IPS DF 4.7 (cell line): Measurements from ENCODE around the gene ERMN.
"Not testable (repeated sequence)": the region's sequence is repeated elsewhere in the genome, so short reads cannot be mapped to it uniquely, and the experiment has no call there.

ENCODE experiments used
- DNase-seq: peaks from one replicate; pipeline ENCODE4 v3.0.0-alpha.2; 2013; ENCODE audit warnings: low spot score; ENCODE audit errors: extremely low read depth

ERMN gene

GRCh38 chr2:157325786-157326185 lies at the start of gene ERMN:
Gene ERMN, minus strand, starts transcription at chr2:157325824. Its CDS starts 182 bp downstream, at chr2:157325642.
- peak; percentile 53 for DNase-seq

GRCh38 chr2:157375384-157375783 lies 49.8 kb upstream of the ERMN start:
- DNase-seq, result no peak

GRCh38 chr2:157368508-157368907 lies 42.9 kb upstream of the ERMN start:
- not testable (repeated sequence) for DNase-seq

- DNase-seq, result no peak
Observed at GRCh38 chr2:157367704-157368103, 42.1 kb upstream of the ERMN start.

GRCh38 chr2:157364257-157364974 lies 38.8 kb upstream of the ERMN start:
- DNase-seq, result no peak

- DNase-seq, result no peak
Observed at GRCh38 chr2:157363612-157364101, 38.0 kb upstream of the ERMN start.

GRCh38 chr2:157362627-157363026 lies 37.0 kb upstream of the ERMN start:
- DNase-seq, result no peak

- no peak for DNase-seq
Observed at GRCh38 chr2:157361526-157361925, 35.9 kb upstream of the ERMN start.

- no peak for DNase-seq
Observed at GRCh38 chr2:157359628-157360027, 34.0 kb upstream of the ERMN start.

GRCh38 chr2:157355618-157356017 lies 30.0 kb upstream of the ERMN start:
- DNase-seq, result no peak

- no peak for DNase-seq
Observed at GRCh38 chr2:157349949-157350515, 24.4 kb upstream of the ERMN start.

GRCh38 chr2:157348291-157348921 lies 22.8 kb upstream of the ERMN start:
- no peak for DNase-seq

- DNase-seq, result no peak
Observed at GRCh38 chr2:157345647-157346389, 20.2 kb upstream of the ERMN start.

GRCh38 chr2:157341381-157341780 lies 15.8 kb upstream of the ERMN start:
- DNase-seq, result not testable (repeated sequence)

- DNase-seq, result no peak
Observed at GRCh38 chr2:157339965-157340655, 14.5 kb upstream of the ERMN start.

GRCh38 chr2:157337978-157338377 lies 12.4 kb upstream of the ERMN start:
- DNase-seq, result no peak

GRCh38 chr2:157336137-157337010 lies 10.8 kb upstream of the ERMN start:
- DNase-seq, result no peak

- no peak for DNase-seq
Observed at GRCh38 chr2:157334797-157335196, 9.2 kb upstream of the ERMN start.

GRCh38 chr2:157334335-157334734 lies 8.7 kb upstream of the ERMN start:
- no peak for DNase-seq
